H1 (cell line): Measurements from ENCODE around the gene OSGEPL1. TPM values are rescaled to one million over a fixed set of nuclear protein-coding genes. Genes with fewer than 3 reads are reported as not detected.

Experiments used
- CTCF ChIA-PET: fragments of 300-600 bp; sonication (Branson Sonifier 250); formaldehyde crosslinking; loops from one replicate; lab custom pipeline; 2021; ENCODE audit not compliant: partially characterized antibody; lab: Charles Lee
- POLR2A ChIA-PET: fragments of 300-600 bp; sonication (Branson Sonifier 250); formaldehyde crosslinking; loops from one replicate; lab custom pipeline; 2021; ENCODE audit warnings: inconsistent platforms; ENCODE audit not compliant: partially characterized antibody; lab: Charles Lee
- DNase-seq, 2 experiments: peaks; one replicate each; pipeline versions ENCODE4 v3.0.0 to v3.0.0-alpha.2; 2010 to 2022; ENCODE audit warnings: low spot score in 2 of 2, low read depth in 1 of 2, mixed read lengths in 1 of 2
- FAIRE-seq: peaks from 2 replicates; lab custom pipeline; 2011; peaks lifted over from hg19 to GRCh38; lab: Jason Lieb, UNC
- H2AFZ ChIP-seq: 2 replicates; pipeline ENCODE4 v1.8.1; 2012; ENCODE audit warnings: low read length, inconsistent platforms
- H2AK5ac ChIP-seq: 2 replicates; pipeline ENCODE4 v1.6.1; 2013; ENCODE audit warnings: low read depth, low read length
- H2BK120ac ChIP-seq: replicated peaks from 2 replicates; pipeline ENCODE3; 2013; ENCODE audit warnings: low read depth, low read length, inconsistent platforms
- H2BK12ac ChIP-seq: 2 replicates; pipeline ENCODE4 v1.6.1; 2013; ENCODE audit warnings: low read depth, low read length
- H2BK15ac ChIP-seq: 2 replicates; pipeline ENCODE4 v1.6.1; 2013; ENCODE audit warnings: low read length
- H2BK20ac ChIP-seq: 2 replicates; pipeline ENCODE4 v1.6.1; 2013; ENCODE audit warnings: low read length
- H2BK5ac ChIP-seq: 2 replicates; pipeline ENCODE4 v1.6.1; 2013; ENCODE audit warnings: low read depth, low read length
- H3K14ac ChIP-seq: 2 replicates; pipeline ENCODE4 v1.6.1; 2013; ENCODE audit warnings: inconsistent platforms; ENCODE audit not compliant: insufficient read length
- H3K18ac ChIP-seq: 2 replicates; pipeline ENCODE4 v1.6.1; 2013; ENCODE audit warnings: low read length; ENCODE audit errors: extremely low read depth
- H3K23ac ChIP-seq: 2 replicates; pipeline ENCODE4 v1.6.1; 2013; ENCODE audit warnings: inconsistent platforms; ENCODE audit not compliant: insufficient read length
- H3K23me2 ChIP-seq: 2 replicates; pipeline ENCODE4 v1.6.1; 2013; ENCODE audit warnings: low read depth, low read length
- H3K27ac ChIP-seq: 2 replicates; pipeline ENCODE4 v1.6.1; 2011; ENCODE audit warnings: low read depth, low read length, inconsistent platforms
- H3K27me3 ChIP-seq, 4 experiments: replicated peaks in 1 of 4; 1 replicate in 1 of 4; 2 replicates in 3 of 4; pipeline versions ENCODE4 v1.6.1 to v1.8.1; 2011 to 2013; ENCODE audit warnings: low read length in 3 of 4, mild to moderate bottlenecking in 3 of 4, inconsistent platforms in 2 of 4, mixed read lengths in 2 of 4, moderate library complexity in 1 of 4; ENCODE audit not compliant: control insufficient read depth in 3 of 4, insufficient read depth in 3 of 4; ENCODE audit errors: extremely low read depth in 1 of 4
- H3K36me3 ChIP-seq, 4 experiments: 2 replicates each; pipeline versions ENCODE4 v1.6.1 to v1.8.1; 2011 to 2013; ENCODE audit warnings: mild to moderate bottlenecking in 4 of 4, low read length in 3 of 4, moderate library complexity in 2 of 4, control low read depth in 1 of 4, inconsistent platforms in 1 of 4; ENCODE audit not compliant: insufficient read depth in 4 of 4, control insufficient read depth in 2 of 4
- H3K4ac ChIP-seq: replicated peaks from 2 replicates; pipeline ENCODE3; 2013; ENCODE audit warnings: low read length, low read depth, mixed read lengths, inconsistent platforms; ENCODE audit not compliant: insufficient read length
- H3K4me1 ChIP-seq, 4 experiments: replicated peaks in 1 of 4; 1 replicate in 1 of 4; 2 replicates in 3 of 4; pipeline versions ENCODE4 v1.6.1 to v1.8.1; 2011 to 2013; ENCODE audit warnings: low read length in 3 of 4, inconsistent platforms in 2 of 4, mixed read lengths in 1 of 4; ENCODE audit not compliant: insufficient read depth in 4 of 4, control insufficient read depth in 3 of 4
- H3K4me2 ChIP-seq, 2 experiments: 2 replicates each; pipeline versions ENCODE4 v1.6.1 to v1.8.1; 2011 to 2013; ENCODE audit warnings: low read depth in 2 of 2, low read length in 2 of 2, control low read depth in 1 of 2, inconsistent platforms in 1 of 2, mild to moderate bottlenecking in 1 of 2; ENCODE audit not compliant: insufficient read depth in 1 of 2
- H3K4me3 ChIP-seq, 4 experiments: fragments of 200-600, 300-600 bp in 1 of 4; sonication (generic), shearing (Covaris generic), sonication (Bioruptor Twin) in 1 of 4; 2 replicates each; pipeline versions ENCODE4 v1.5.1 to v1.8.1; 2011 to 2016; ENCODE audit warnings: low read length in 4 of 4, low read depth in 3 of 4, control low read depth in 2 of 4, inconsistent platforms in 2 of 4, mild to moderate bottlenecking in 2 of 4, mixed read lengths in 1 of 4, moderate library complexity in 1 of 4; ENCODE audit not compliant: insufficient read depth in 2 of 4; ENCODE audit errors: extremely low read depth in 1 of 4
- H3K56ac ChIP-seq: replicated peaks from 2 replicates; pipeline ENCODE3; 2013; ENCODE audit warnings: low read depth, mild to moderate bottlenecking, mixed read lengths, low read length, inconsistent platforms; ENCODE audit not compliant: insufficient read length
- H3K79me1 ChIP-seq: 2 replicates; pipeline ENCODE4 v1.6.1; 2013; ENCODE audit warnings: low read depth, low read length, control low read depth
- H3K79me2 ChIP-seq, 2 experiments: 2 replicates each; pipeline versions ENCODE4 v1.6.1 to v1.8.1; 2012 to 2013; ENCODE audit warnings: low read length in 2 of 2, mild to moderate bottlenecking in 2 of 2, inconsistent platforms in 1 of 2; ENCODE audit not compliant: insufficient read depth in 2 of 2, control insufficient read depth in 1 of 2
- H3K9ac ChIP-seq, 4 experiments: replicated peaks in 1 of 4; 1 replicate in 1 of 4; 2 replicates in 3 of 4; pipeline versions ENCODE4 v1.6.1 to v1.8.1; 2011 to 2013; ENCODE audit warnings: low read depth in 3 of 4, low read length in 3 of 4, control low read depth in 2 of 4, mild to moderate bottlenecking in 2 of 4, moderate library complexity in 2 of 4, inconsistent platforms in 1 of 4; ENCODE audit errors: extremely low read depth in 1 of 4
- H3K9me3 ChIP-seq, 2 experiments: 2 replicates each; pipeline versions ENCODE4 v1.6.1 to v1.8.1; 2012 to 2013; ENCODE audit warnings: mild to moderate bottlenecking in 2 of 2, moderate library complexity in 2 of 2, control low read depth in 1 of 2, inconsistent platforms in 1 of 2, low read depth in 1 of 2, low read length in 1 of 2, mixed read lengths in 1 of 2; ENCODE audit not compliant: insufficient read depth in 2 of 2
- H4K20me1 ChIP-seq, 2 experiments: replicated peaks in 1 of 2; 2 replicates each; pipeline versions ENCODE3 to v1.8.1; 2011 to 2013; ENCODE audit warnings: inconsistent platforms in 2 of 2, low read length in 2 of 2, mild to moderate bottlenecking in 1 of 2; ENCODE audit not compliant: insufficient read depth in 2 of 2, control insufficient read depth in 1 of 2
- H4K5ac ChIP-seq: 2 replicates; pipeline ENCODE4 v1.6.1; 2013; ENCODE audit warnings: low read length, low read depth, mixed read lengths, inconsistent platforms; ENCODE audit not compliant: insufficient read length
- H4K8ac ChIP-seq: 2 replicates; pipeline ENCODE4 v1.8.0; 2013; ENCODE audit warnings: mild to moderate bottlenecking, moderate library complexity, low read length, inconsistent platforms; ENCODE audit not compliant: insufficient read depth; ENCODE audit errors: extremely low read depth
- H4K91ac ChIP-seq: replicated peaks from 2 replicates; pipeline ENCODE3; 2013; ENCODE audit warnings: low read length, mixed read lengths, inconsistent platforms; ENCODE audit not compliant: insufficient read length
- CBX5 ChIP-seq: fragments of 300-800, 300-1000 bp; sonication (generic); IDR thresholded peaks from 2 replicates; pipeline ENCODE4 v1.7.1; 2016; ENCODE audit warnings: antibody characterized with exemption, low read length, low read depth
- CTBP2 ChIP-seq: IDR thresholded peaks from 2 replicates; pipeline ENCODE4 v1.7.0; 2011; ENCODE audit warnings: borderline replicate concordance, mild to moderate bottlenecking, moderate library complexity, mixed read lengths, low read length; ENCODE audit not compliant: insufficient read depth, insufficient read length
- RAD21 ChIP-seq, 2 experiments: IDR thresholded peaks in 1 of 2; conservative IDR thresholded peaks in 1 of 2; 2 replicates each; pipeline ENCODE4 v1.6.1; 2011; ENCODE audit warnings: low read depth in 2 of 2, low read length in 2 of 2, improper control_type of control experiment in 1 of 2, inconsistent platforms in 1 of 2, mild to moderate bottlenecking in 1 of 2, moderate library complexity in 1 of 2
- RFX5 ChIP-seq: IDR thresholded peaks from 2 replicates; pipeline ENCODE4 v1.6.1; 2011; ENCODE audit warnings: low read depth, low read length, improper control_type of control experiment, borderline replicate concordance
- WGBS, 2 experiments: shearing (Covaris generic) in 1 of 2; methylation state at CpG; one replicate each; pipeline versions ENCODE4 v1.1.6 to v1.1.7; 2013 to 2015; ENCODE audit warnings: low lambda C conversion rate in 2 of 2, mixed read lengths in 2 of 2, inconsistent platforms in 1 of 2, low coverage in 1 of 2, missing lambda C conversion rate in 1 of 2; ENCODE audit not compliant: insufficient replicate concordance in 2 of 2, insufficient coverage in 1 of 2, insufficient read length in 1 of 2; ENCODE audit errors: extremely low coverage in 1 of 2, missing lambda C conversion rate in 1 of 2; 5-methylcytosine and 5-hydroxymethylcytosine counted together
- polyA plus RNA-seq, 7 experiments: library from polyadenylated mRNA; depleted of rRNA in 3 of 7; stranded (reverse) in 5 of 7; unstranded in 2 of 7; fragments of >200 nt in 5 of 7; fragments of 200-250 nt in 2 of 7; gene quantifications; 1 replicate in 5 of 7; 2 replicates in 1 of 7; 4 replicates in 1 of 7; pipeline versions ENCODE4 v1.2.1 to v1.2.3, GENCODE V29; 2011 to 2013; ENCODE audit warnings: missing spikeins in 2 of 7, mixed read lengths in 2 of 7
- total RNA-seq: library from RNA; stranded (reverse); fragmentation: NEBNext Ultra II Directional; extraction: Animal tissue kit (Norgen Biotek cat#: 25700); gene quantifications from 2 replicates; pipeline ENCODE4 v1.2.1, GENCODE V29; 2021
- TF ChIP-seq, protein P1 (sequence below), 3 experiments: IDR thresholded peaks; 1 replicate in 2 of 3; 2 replicates in 1 of 3; pipeline versions ENCODE4 v1.5.1 to v1.6.1; 2011; ENCODE audit warnings: low read length in 3 of 3, mild to moderate bottlenecking in 3 of 3, inconsistent platforms in 2 of 3, low read depth in 1 of 3, moderate library complexity in 1 of 3; ENCODE audit not compliant: insufficient read depth in 1 of 3; ENCODE audit errors: control extremely low read depth in 1 of 3

OSGEPL1 gene
- total and polyA plus RNA-seq, 2 of the 8 experiments (the other 6 are each of a cell fraction or from before 2014, with no cell fraction given) = 7.1 to 15.7 TPM

DNA sequence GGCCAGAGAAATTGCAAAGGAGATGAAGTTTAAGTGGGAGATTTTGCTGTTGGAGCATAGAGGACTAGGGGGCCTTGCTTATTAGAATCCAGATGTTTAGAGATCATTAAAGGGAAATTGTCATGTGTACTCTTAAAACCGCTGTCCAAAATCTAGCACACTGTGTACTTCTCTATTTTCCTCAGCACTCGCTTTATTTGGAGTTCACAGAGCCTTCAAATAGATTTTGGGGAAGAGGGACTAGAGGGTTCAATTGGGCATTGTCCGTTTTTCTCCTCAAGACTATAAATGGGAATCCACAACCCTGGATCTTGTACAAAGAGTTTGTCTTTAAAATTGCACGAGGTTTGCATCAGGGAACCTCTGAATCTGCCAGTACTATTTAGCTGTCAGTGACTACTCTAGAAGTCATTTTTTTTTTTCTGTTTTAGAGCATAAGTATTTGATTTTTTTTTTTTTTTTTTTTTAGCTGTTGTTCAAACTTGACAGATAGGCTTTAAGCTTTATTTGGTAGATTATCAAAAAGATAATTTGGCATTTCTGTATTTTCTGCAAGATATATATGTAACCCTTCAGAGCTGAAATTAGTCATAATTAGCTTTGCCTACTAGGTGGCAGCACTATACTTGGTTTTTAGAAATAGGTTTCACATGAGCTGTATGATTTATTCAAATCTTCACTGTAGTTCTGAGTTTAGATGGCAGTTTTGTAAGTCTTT lies 35.9 kb upstream of the OSGEPL1 start:
- Histone ChIP-seq H2AK5ac (no peak overlapping the region), H3K4me2 (no peak overlapping the region), H2BK15ac (no peak overlapping the region), H2BK120ac (no peak overlapping the region), H3K9ac (no peak overlapping the region), H3K4me3 (no peak overlapping the region), H2BK5ac (no peak overlapping the region), H4K91ac (no peak overlapping the region), H3K27me3 (no peaks in the 10 kb centered on the region), H3K56ac (no peak overlapping the region), H3K79me2 (peaks cover 0 to 27% of the 10 kb centered on the region in 2 experiments; a peak in 2 of 4 replicates), H2BK20ac (no peak overlapping the region), H3K4me1 (no peaks in the 10 kb centered on the region), H3K18ac (no peak overlapping the region), H3K36me3 (peaks cover 6 to 53% (median 23%) of the 10 kb centered on the region in 4 experiments), H3K9me3 (no peaks in the 10 kb centered on the region), H3K23ac (no peak overlapping the region), H3K23me2 (no peaks in the 10 kb centered on the region), H2BK12ac (no peak overlapping the region), H3K27ac (no peak overlapping the region), H4K5ac (no peak overlapping the region), H3K4ac (no peak overlapping the region), H4K8ac (no peak overlapping the region), H4K20me1 (peaks cover 0 to 5% of the 10 kb centered on the region in 2 experiments), H2AFZ (no peak overlapping the region), H3K14ac (no peak overlapping the region), H3K79me1 (peaks cover 5% of the 10 kb centered on the region; the same call in 1 of the 2 replicates)
- ChIA-PET POLR2A (interaction anchor here (0.6 to 1.8 kb wide), 3 partner anchors 14 to 180 kb away, joined by 3 to 5 read pairs (median 3); partner anchors contain the start of genes ORMDL1 and PMS1), CTCF (interaction anchor here (0.8 to 1.7 kb wide), 11 partner anchors 9 to 479 kb away, joined by 3 to 6 read pairs (median 4); no protein-coding TSS in a partner anchor)
- no peak for FAIRE-seq
- TF ChIP-seq RAD21 (IDR thresholded peaks at IDR 0.05 in 1 of 2, conservative IDR thresholded peaks at IDR 0.05 in 1 of 2; ENCODE audit: low read depth in 2 of 2, low read length in 2 of 2) (peak in 1 of 2 experiments; percentile 41; a peak in 3 of 4 replicates), RFX5 (no peak), CTBP2 (no peak), CBX5 (no peak)
- TF ChIP-seq, protein P1, sequence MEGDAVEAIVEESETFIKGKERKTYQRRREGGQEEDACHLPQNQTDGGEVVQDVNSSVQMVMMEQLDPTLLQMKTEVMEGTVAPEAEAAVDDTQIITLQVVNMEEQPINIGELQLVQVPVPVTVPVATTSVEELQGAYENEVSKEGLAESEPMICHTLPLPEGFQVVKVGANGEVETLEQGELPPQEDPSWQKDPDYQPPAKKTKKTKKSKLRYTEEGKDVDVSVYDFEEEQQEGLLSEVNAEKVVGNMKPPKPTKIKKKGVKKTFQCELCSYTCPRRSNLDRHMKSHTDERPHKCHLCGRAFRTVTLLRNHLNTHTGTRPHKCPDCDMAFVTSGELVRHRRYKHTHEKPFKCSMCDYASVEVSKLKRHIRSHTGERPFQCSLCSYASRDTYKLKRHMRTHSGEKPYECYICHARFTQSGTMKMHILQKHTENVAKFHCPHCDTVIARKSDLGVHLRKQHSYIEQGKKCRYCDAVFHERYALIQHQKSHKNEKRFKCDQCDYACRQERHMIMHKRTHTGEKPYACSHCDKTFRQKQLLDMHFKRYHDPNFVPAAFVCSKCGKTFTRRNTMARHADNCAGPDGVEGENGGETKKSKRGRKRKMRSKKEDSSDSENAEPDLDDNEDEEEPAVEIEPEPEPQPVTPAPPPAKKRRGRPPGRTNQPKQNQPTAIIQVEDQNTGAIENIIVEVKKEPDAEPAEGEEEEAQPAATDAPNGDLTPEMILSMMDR (IDR thresholded peaks at IDR 0.05; ENCODE audit: control extremely low read depth in 1 of 3, insufficient read depth in 1 of 3, low read depth in 1 of 3, low read length in 3 of 3) = peak in 1 of 3 experiments; percentile 44; a peak in 2 of 4 replicates
- DNase-seq = no peak
- 94% methylated on average over 4 of the region's 4 CpGs; no CpG with 5 or more reads in 1 of the 2 experiments for WGBS, 2 experiments
